Measurements from ENCODE around the gene FAM83G. TPM values are rescaled to one million over a fixed set of nuclear protein-coding genes. Genes with fewer than 3 reads are reported as not detected.

The FAM83G gene
- total and polyA plus RNA-seq, 12 donors, result 1.8 to 7.3 (median 4.0) TPM

- H3K36me3 ChIP-seq (replicated peaks in 1 of 2), result no peaks in the 10 kb centered on the region
- 62 to 81% (median 75%) methylated on average over 5 of the region's 5 CpGs for WGBS, 4 donors
- H3K27ac ChIP-seq, result no peak overlapping the region
- no peak for DNase-seq
- H3K27me3 ChIP-seq, result peaks cover 2% of the 10 kb centered on the region
- H3K4me3 ChIP-seq, result no peak overlapping the region
- intact Hi-C loops (cut with DNase I), result no loop called here
- H3K9me3 ChIP-seq (replicated peaks in 1 of 3), result no peaks in the 10 kb centered on the region
- no peaks in the 10 kb centered on the region for H3K4me1 ChIP-seq (replicated peaks in 1 of 2)
- no peak for TF ChIP-seq CTCF (IDR thresholded peaks at IDR 0.05)
- TF ChIP-seq POLR2A (IDR thresholded peaks at IDR 0.05), result no peak
These were observed 59.9 kb downstream of the FAM83G start for GRCh38 chr17:18944646-18945045.

GRCh38 chr17:18938692-18939023 lies 65.9 kb downstream of the FAM83G start:
- intact Hi-C loops (cut with DNase I), result no loop called here
- no peak overlapping the region for H3K27ac ChIP-seq
- TF ChIP-seq CTCF (IDR thresholded peaks at IDR 0.05), result no peak
- no peak for TF ChIP-seq POLR2A (IDR thresholded peaks at IDR 0.05)
- 68 to 79% (median 72%) methylated on average over 2 of the region's 2 CpGs for WGBS, 4 donors
- DNase-seq, result no peak
- H3K4me3 ChIP-seq, result no peak overlapping the region
- H3K9me3 ChIP-seq (replicated peaks in 1 of 3), result no peaks in the 10 kb centered on the region
- H3K36me3 ChIP-seq (replicated peaks in 1 of 2), result no peaks in the 10 kb centered on the region
- no peaks in the 10 kb centered on the region for H3K4me1 ChIP-seq (replicated peaks in 1 of 2)
- peaks cover 13% of the 10 kb centered on the region for H3K27me3 ChIP-seq

GRCh38 chr17:18937981-18938691 lies 66.4 kb downstream of the FAM83G start:
- intact Hi-C loops (cut with DNase I), result no loop called here
- Histone ChIP-seq H3K27ac (no peak overlapping the region), H3K27me3 (peaks cover 13% of the 10 kb centered on the region), H3K36me3 (replicated peaks in 1 of 2) (no peaks in the 10 kb centered on the region), H3K9me3 (replicated peaks in 1 of 3) (no peaks in the 10 kb centered on the region), H3K4me3 (no peak overlapping the region), H3K4me1 (replicated peaks in 1 of 2) (no peaks in the 10 kb centered on the region)
- no peak for DNase-seq
- no peak for TF ChIP-seq CTCF (IDR thresholded peaks at IDR 0.05)
- no peak for TF ChIP-seq POLR2A (IDR thresholded peaks at IDR 0.05)
- WGBS, 4 donors, result 79 to 88% (median 81%) methylated on average over 8 of the region's 8 CpGs

GRCh38 chr17:18933102-18934058 lies 71.2 kb downstream of the FAM83G start:
- no peak for DNase-seq
- no peaks in the 10 kb centered on the region for H3K9me3 ChIP-seq (replicated peaks in 1 of 3)
- H3K4me3 ChIP-seq, result no peak overlapping the region
- intact Hi-C loops (cut with DNase I), result no loop called here
- WGBS, 4 donors, result 80 to 86% (median 83%) methylated on average over 11 to 14 of the region's 14 CpGs
- TF ChIP-seq POLR2A (IDR thresholded peaks at IDR 0.05) (no peak), CTCF (IDR thresholded peaks at IDR 0.05) (no peak)
- no peaks in the 10 kb centered on the region for H3K4me1 ChIP-seq (replicated peaks in 1 of 2)
- peaks cover 0 to 26% of the 10 kb centered on the region in 2 donors for H3K36me3 ChIP-seq (replicated peaks in 1 of 2)
- H3K27me3 ChIP-seq, result peaks cover 11% of the 10 kb centered on the region
- no peak overlapping the region for H3K27ac ChIP-seq
